ENCODE measurements around the gene SEMA5A.

DNA sequence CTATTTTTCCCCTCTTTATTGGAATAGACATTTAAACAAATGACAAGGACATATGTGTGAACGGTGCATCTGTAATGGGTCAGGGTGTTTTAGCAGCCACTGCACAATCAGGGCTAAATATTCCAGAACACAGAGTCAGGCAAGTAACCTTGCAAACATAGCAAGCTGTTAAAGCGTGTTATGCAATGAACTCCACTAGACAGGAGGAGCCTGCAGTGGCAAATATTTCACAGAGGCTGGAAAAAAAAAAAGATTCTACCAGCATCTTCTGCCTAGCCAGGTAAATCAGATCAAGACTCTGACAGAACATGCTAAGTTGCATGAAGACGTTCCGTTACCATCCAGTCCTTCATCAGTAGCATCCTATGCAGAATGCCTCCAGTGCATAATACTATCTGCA, 171.8 kb downstream of the SEMA5A start:
- TF ChIP-seq CTCF (IDR thresholded peaks at IDR 0.05) (no peak), EZH2 (IDR thresholded peaks at IDR 0.05; ENCODE audit: borderline replicate concordance, insufficient read depth, low read depth, low read length, poor library complexity, severe bottlenecking) (no peak)

Measured in B cell (primary cell).